Choroid plexus epithelial cell (primary cell): ENCODE results near the gene FOXO1.

Experiments used
- DNase-seq: peaks from one replicate; pipeline ENCODE4 v3.0.0-alpha.2; 2010; ENCODE audit warnings: low read depth
- H3K4me3 ChIP-seq: 2 replicates; pipeline ENCODE4 v1.5.1; 2011; ENCODE audit warnings: low read depth, mild to moderate bottlenecking, control low read depth, low read length, moderate library complexity
- TF ChIP-seq, protein P1 (sequence below): conservative IDR thresholded peaks from 2 replicates; pipeline ENCODE4 v1.5.1; 2011; ENCODE audit warnings: low read depth, mild to moderate bottlenecking, control low read depth, inconsistent platforms, low read length, moderate library complexity

Gene FOXO1

DNA sequence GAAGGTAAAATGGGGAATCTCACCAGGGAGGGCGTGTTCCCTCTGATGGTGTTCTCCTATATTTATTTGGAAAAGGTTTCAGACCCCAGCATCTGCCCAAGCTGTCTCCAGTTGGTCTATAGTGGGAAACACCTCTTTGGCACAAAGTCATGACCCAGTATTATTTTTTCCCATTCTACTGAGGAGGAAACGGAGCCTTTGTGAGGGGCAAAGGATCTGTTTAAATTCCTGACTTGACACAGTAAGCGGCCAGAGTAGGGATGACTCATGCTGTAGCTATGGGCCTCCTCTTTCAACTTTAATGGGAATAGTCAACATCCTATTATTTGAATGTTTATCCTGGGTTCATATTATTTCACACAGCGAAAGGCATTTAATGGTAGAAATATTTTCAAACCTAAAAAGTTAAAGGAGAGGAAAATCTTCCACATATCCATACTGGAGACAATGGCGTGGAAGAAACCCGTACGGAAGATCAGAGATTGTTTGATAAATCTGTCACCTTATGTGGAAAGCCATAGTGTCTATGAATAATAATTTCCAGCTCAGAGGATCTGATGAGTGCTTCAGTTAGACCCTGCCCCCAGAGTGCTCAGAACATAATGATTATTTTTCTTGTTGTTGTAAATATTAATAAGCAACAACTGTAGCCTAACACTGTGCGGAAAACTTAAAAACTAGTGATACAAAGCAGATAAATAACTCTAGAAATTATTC, 126.0 kb downstream of the FOXO1 start:
- no peak overlapping the region for H3K4me3 ChIP-seq
- DNase-seq: peak; percentile 89

DNA sequence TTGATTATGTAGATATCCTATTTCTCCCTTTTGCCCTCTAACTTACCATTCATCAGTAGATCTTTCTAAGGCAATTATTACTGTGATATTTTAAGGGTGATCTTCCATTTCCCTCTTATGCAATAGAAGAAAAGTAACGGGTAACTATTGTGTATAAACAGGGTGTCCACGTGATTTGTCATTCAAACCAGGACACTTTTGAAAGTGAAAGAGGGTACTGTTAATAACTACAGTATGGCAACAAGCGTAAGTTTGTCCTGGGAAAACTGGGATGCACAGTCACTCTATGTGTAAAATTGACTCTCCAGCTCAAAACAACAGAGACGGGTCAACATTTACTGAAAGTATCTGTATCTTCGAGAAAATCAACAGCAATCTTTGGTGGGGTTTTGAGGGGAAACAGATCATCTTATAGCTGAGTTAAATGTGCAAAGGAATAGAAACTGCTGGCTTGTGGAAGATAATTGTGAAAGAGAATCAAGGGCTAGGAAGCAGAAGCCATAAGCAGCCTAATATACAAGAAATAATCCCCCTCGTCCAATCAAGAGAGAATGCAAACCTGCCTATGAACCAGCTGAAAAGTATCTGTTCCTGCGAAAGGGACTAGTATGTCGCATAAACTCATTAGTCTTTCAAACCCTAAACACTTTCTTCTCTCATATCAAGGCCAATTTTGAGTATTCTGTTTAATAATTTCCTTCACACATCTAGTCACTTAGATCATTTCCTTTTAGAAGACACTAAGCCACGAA, 126.7 kb downstream of the FOXO1 start:
- DNase-seq: no peak
- TF ChIP-seq, protein P1, sequence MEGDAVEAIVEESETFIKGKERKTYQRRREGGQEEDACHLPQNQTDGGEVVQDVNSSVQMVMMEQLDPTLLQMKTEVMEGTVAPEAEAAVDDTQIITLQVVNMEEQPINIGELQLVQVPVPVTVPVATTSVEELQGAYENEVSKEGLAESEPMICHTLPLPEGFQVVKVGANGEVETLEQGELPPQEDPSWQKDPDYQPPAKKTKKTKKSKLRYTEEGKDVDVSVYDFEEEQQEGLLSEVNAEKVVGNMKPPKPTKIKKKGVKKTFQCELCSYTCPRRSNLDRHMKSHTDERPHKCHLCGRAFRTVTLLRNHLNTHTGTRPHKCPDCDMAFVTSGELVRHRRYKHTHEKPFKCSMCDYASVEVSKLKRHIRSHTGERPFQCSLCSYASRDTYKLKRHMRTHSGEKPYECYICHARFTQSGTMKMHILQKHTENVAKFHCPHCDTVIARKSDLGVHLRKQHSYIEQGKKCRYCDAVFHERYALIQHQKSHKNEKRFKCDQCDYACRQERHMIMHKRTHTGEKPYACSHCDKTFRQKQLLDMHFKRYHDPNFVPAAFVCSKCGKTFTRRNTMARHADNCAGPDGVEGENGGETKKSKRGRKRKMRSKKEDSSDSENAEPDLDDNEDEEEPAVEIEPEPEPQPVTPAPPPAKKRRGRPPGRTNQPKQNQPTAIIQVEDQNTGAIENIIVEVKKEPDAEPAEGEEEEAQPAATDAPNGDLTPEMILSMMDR: no peak
- no peak overlapping the region for H3K4me3 ChIP-seq

More for the DNA sequence above, 126.0 kb downstream of the FOXO1 start:
- TF ChIP-seq, protein P1: peak; percentile 11

DNA sequence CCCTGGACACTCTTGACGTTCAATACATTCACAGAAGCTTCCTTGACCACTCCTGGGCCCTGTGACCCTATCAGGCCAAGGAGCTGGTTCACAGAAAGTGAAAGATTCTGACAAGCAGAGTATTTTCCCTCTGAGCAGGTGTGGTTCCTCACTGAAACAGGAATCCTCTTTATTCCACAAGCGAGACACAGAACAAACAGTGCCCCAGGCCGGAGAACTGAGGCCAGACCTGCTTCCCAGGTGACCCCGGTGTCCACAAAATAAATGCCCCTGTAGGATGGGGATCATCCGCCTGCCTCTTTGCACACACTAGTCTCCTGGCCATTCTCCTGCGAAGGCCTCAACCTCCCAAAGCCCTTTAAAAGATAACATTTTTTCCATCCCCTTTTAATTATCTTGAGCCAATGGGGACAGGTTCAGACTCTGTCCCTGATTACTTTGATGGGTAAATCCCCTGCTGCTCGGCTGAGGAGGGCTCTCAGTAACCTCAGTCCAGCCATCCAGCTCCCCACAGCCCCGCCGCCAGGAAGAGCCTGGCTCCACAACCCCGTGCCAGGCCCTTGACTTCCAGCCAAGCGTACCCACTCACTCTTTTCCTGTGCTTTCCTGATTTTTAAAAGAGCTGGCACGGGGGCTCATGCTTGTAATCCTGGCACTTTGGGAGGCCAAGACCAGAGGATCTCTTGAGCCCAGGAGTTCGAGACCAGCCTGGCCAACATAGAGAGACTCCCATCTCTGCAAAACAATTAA, 129.1 kb downstream of the FOXO1 start:
- no peak overlapping the region for H3K4me3 ChIP-seq
- TF ChIP-seq, protein P1: no peak
- DNase-seq: no peak

DNA sequence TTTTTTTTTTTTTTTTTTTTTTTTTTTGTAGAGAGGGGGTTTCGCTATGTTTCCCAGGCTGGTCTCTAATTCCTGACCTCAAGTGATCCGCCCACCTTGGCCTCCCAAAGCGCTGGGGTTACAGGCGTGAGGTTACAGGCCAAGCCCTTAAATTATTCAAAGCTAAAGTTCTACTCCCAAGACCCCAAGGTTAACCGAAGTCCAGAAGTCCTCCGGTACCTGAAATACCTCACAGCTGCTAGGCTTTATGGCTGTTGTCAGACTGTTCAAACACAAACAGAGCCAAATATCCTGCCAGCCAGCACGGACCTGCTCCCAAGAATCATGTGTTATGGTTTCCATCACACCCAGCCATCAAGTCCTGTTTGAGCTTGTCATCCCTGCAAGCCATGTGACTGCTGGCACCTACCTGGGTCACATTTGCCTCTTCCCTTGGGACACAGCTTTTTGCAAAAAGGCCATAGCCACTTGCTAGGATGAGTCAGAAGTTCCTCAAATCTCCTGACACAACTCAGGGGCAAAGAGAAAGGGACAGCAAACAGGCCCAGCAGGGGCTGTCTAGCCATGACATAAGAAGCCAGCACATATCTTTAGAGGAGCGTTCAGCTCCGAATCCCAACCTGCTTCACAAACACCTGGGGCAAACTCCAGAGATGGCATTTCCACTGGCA, 129.9 kb downstream of the FOXO1 start:
- H3K4me3 ChIP-seq: no peak overlapping the region
- no peak for DNase-seq
- TF ChIP-seq, protein P1: no peak

DNA sequence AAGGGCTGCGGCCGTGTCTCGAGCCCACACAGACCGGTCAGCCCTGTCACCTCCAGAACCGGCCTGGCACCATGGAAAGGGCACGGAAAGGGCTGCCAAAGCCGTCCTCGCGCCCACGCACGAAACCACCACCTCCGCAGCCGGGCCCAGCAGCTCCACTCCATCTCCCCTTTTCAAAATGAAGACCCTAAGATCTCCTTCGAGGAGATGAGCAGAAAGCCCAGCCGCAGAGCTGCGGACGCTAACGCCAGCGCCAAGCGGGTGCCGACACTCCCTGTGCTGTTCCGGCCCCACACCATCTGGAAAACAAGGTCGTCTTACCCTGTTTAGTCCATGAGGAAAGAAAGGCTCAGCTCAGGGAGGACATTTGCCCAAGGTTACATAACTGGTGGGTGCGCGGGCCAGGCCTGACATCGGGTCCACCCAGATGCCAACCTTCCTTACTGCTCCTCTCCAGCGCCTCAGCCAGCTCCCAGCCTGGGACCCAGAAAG, 131.1 kb downstream of the FOXO1 start:
- H3K4me3 ChIP-seq: no peak overlapping the region
- DNase-seq: no peak
- TF ChIP-seq, protein P1: no peak

DNA sequence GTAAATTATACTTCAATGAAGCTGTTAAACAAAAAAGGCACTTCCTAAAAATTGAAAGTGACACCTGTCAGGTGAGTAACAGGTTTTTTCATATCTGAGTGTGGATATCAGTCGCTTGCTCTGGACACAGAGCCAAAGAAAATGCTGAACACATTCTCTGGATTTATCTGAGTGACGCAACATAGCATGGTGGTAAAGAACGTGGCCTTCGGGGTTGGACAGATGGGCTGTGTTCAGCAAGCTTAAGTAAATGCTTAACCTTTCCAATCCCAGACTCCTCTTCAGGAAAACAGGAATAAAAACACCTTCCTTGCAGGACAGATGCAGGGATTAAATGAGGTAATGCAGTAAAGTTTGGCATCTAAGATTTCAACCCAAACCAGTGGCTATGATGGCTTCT, 132.0 kb downstream of the FOXO1 start:
- TF ChIP-seq, protein P1: no peak
- peak; percentile 72 for DNase-seq
- no peak overlapping the region for H3K4me3 ChIP-seq
